HUES6 (cell line): Measurements from ENCODE around the gene BIVM.

Experiments used
- H3K27ac ChIP-seq: 2 replicates; pipeline ENCODE4 v1.7.0; 2013; ENCODE audit warnings: low read depth, mild to moderate bottlenecking, low read length, inconsistent platforms
- H3K27me3 ChIP-seq: 2 replicates; pipeline ENCODE4 v1.6.1; 2013; ENCODE audit warnings: low read length; ENCODE audit not compliant: control insufficient read depth, insufficient read depth
- H3K36me3 ChIP-seq: 2 replicates; pipeline ENCODE4 v1.6.1; 2013; ENCODE audit warnings: low read length; ENCODE audit not compliant: control insufficient read depth, insufficient read depth
- H3K4me1 ChIP-seq: 2 replicates; pipeline ENCODE4 v1.6.1; 2013; ENCODE audit warnings: low read length; ENCODE audit not compliant: control insufficient read depth, insufficient read depth
- H3K4me3 ChIP-seq: 2 replicates; pipeline ENCODE4 v1.5.1; 2013; ENCODE audit warnings: low read depth, low read length
- H3K9ac ChIP-seq: one replicate; pipeline ENCODE4 v1.6.1; 2013; ENCODE audit warnings: mild to moderate bottlenecking, low read length
- H3K9me3 ChIP-seq: 2 replicates; pipeline ENCODE4 v1.6.1; 2013; ENCODE audit warnings: low read depth, low read length; ENCODE audit not compliant: control insufficient read depth, insufficient read depth

Gene BIVM

GRCh38 chr13:102868366-102868936, 69.5 kb downstream of the BIVM start:
- H3K9ac ChIP-seq, result no peak overlapping the region
- H3K27ac ChIP-seq, result no peak overlapping the region
- H3K36me3 ChIP-seq, result peaks cover 70% of the 10 kb centered on the region
- no peak overlapping the region for H3K4me3 ChIP-seq
- no peaks in the 10 kb centered on the region for H3K9me3 ChIP-seq
- no peaks in the 10 kb centered on the region; the same call in 1 of the 2 replicates for H3K4me1 ChIP-seq
- no peaks in the 10 kb centered on the region for H3K27me3 ChIP-seq

GRCh38 chr13:102869948-102870676, 71.2 kb downstream of the BIVM start:
- Histone ChIP-seq H3K27me3 (no peaks in the 10 kb centered on the region), H3K4me1 (no peaks in the 10 kb centered on the region; the same call in 1 of the 2 replicates)

GRCh38 chr13:102870677-102871415, 71.9 kb downstream of the BIVM start:
- Histone ChIP-seq H3K4me3 (no peak overlapping the region), H3K36me3 (peaks cover 66% of the 10 kb centered on the region), H3K9ac (no peak overlapping the region), H3K27me3 (no peaks in the 10 kb centered on the region), H3K27ac (no peak overlapping the region), H3K9me3 (no peaks in the 10 kb centered on the region), H3K4me1 (no peaks in the 10 kb centered on the region; the same call in 1 of the 2 replicates)

More at GRCh38 chr13:102869948-102870676, 71.2 kb downstream of the BIVM start:
- no peak overlapping the region for H3K27ac ChIP-seq
- H3K36me3 ChIP-seq, result peaks cover 66% of the 10 kb centered on the region
- no peaks in the 10 kb centered on the region for H3K9me3 ChIP-seq
- no peak overlapping the region for H3K9ac ChIP-seq
- H3K4me3 ChIP-seq, result no peak overlapping the region

GRCh38 chr13:102872131-102872530, 73.2 kb downstream of the BIVM start:
- Histone ChIP-seq H3K36me3 (peaks cover 59% of the 10 kb centered on the region), H3K4me1 (no peaks in the 10 kb centered on the region; the same call in 1 of the 2 replicates), H3K9ac (no peak overlapping the region), H3K4me3 (no peak overlapping the region), H3K27me3 (no peaks in the 10 kb centered on the region), H3K9me3 (no peaks in the 10 kb centered on the region), H3K27ac (no peak overlapping the region)

GRCh38 chr13:102872531-102872930, 73.6 kb downstream of the BIVM start:
- no peaks in the 10 kb centered on the region for H3K9me3 ChIP-seq
- H3K36me3 ChIP-seq, result peaks cover 55% of the 10 kb centered on the region
- H3K27me3 ChIP-seq, result no peaks in the 10 kb centered on the region
- H3K4me1 ChIP-seq, result no peaks in the 10 kb centered on the region; the same call in 1 of the 2 replicates
- no peak overlapping the region for H3K9ac ChIP-seq
- no peak overlapping the region for H3K4me3 ChIP-seq
- H3K27ac ChIP-seq, result no peak overlapping the region

- peaks cover 46% of the 10 kb centered on the region for H3K36me3 ChIP-seq
- no peaks in the 10 kb centered on the region for H3K27me3 ChIP-seq
- H3K9ac ChIP-seq, result no peak overlapping the region
Measured at GRCh38 chr13:102873653-102874052, 74.7 kb downstream of the BIVM start.

GRCh38 chr13:102875256-102875655, 76.3 kb downstream of the BIVM start:
- no peak overlapping the region for H3K9ac ChIP-seq
- no peaks in the 10 kb centered on the region for H3K9me3 ChIP-seq
- no peaks in the 10 kb centered on the region for H3K27me3 ChIP-seq
- no peaks in the 10 kb centered on the region; the same call in 1 of the 2 replicates for H3K4me1 ChIP-seq
- peaks cover 43% of the 10 kb centered on the region for H3K36me3 ChIP-seq
- no peak overlapping the region for H3K4me3 ChIP-seq
- H3K27ac ChIP-seq, result no peak overlapping the region

More at GRCh38 chr13:102873653-102874052, 74.7 kb downstream of the BIVM start:
- Histone ChIP-seq H3K9me3 (no peaks in the 10 kb centered on the region), H3K4me1 (no peaks in the 10 kb centered on the region; the same call in 1 of the 2 replicates), H3K4me3 (no peak overlapping the region), H3K27ac (no peak overlapping the region)

GRCh38 chr13:102877303-102877702, 78.4 kb downstream of the BIVM start:
- no peaks in the 10 kb centered on the region for H3K4me1 ChIP-seq
- no peak overlapping the region for H3K9ac ChIP-seq
- H3K27ac ChIP-seq, result no peak overlapping the region
- no peaks in the 10 kb centered on the region for H3K9me3 ChIP-seq
- no peaks in the 10 kb centered on the region for H3K27me3 ChIP-seq
- H3K4me3 ChIP-seq, result no peak overlapping the region
- H3K36me3 ChIP-seq, result peaks cover 36% of the 10 kb centered on the region

- peaks cover 24% of the 10 kb centered on the region for H3K36me3 ChIP-seq
- no peaks in the 10 kb centered on the region for H3K9me3 ChIP-seq
- no peak overlapping the region for H3K9ac ChIP-seq
- H3K4me1 ChIP-seq, result no peaks in the 10 kb centered on the region
- no peak overlapping the region for H3K4me3 ChIP-seq
- H3K27ac ChIP-seq, result no peak overlapping the region
- H3K27me3 ChIP-seq, result no peaks in the 10 kb centered on the region
Measured at GRCh38 chr13:102878481-102878880, 79.6 kb downstream of the BIVM start.

- no peaks in the 10 kb centered on the region for H3K27me3 ChIP-seq
- no peak overlapping the region for H3K27ac ChIP-seq
- peaks cover 14% of the 10 kb centered on the region for H3K36me3 ChIP-seq
- no peak overlapping the region for H3K9ac ChIP-seq
- no peaks in the 10 kb centered on the region for H3K4me1 ChIP-seq
- H3K9me3 ChIP-seq, result no peaks in the 10 kb centered on the region
- H3K4me3 ChIP-seq, result no peak overlapping the region
Measured at GRCh38 chr13:102879793-102880499, 81.0 kb downstream of the BIVM start.
